GM19463 (cell line): ENCODE data around the gene CDT1.

Experiments used
- ATAC-seq: cut with Tn5 transposase; IDR thresholded peaks from one replicate; pipeline ENCODE4 v1.9.1; 2021; ENCODE audit warnings: mild to moderate bottlenecking, moderate library complexity; ENCODE audit not compliant: unreplicated experiment

The CDT1 gene

GRCh38 chr16:88834670-88835069 is 31.1 kb downstream of the CDT1 start:
- ATAC-seq: no peak

- no peak for ATAC-seq
Measured at GRCh38 chr16:88835383-88835782, 31.8 kb downstream of the CDT1 start.

- ATAC-seq: no peak
Measured at GRCh38 chr16:88835818-88836217, 32.2 kb downstream of the CDT1 start.

DNA sequence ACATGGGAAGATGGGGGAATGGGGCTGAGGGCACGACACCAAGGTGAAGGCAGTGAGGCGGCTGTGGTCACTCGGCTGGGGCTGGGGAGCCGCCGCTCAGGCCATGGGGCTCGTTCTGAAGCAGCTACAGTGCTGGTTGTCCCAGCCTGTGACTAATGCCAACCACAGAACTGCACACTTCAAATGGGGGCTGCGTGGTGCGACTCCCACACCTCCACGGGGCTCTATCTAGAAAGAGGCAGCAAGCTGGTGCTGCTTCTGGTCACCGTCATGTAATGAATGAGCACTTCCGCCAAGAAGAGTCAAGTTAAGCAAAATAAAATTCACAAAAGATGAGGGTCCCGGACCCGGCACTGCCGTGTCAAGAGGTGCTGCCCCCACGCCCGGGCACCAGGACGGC is 33.2 kb downstream of the CDT1 start:
- ATAC-seq: no peak

DNA sequence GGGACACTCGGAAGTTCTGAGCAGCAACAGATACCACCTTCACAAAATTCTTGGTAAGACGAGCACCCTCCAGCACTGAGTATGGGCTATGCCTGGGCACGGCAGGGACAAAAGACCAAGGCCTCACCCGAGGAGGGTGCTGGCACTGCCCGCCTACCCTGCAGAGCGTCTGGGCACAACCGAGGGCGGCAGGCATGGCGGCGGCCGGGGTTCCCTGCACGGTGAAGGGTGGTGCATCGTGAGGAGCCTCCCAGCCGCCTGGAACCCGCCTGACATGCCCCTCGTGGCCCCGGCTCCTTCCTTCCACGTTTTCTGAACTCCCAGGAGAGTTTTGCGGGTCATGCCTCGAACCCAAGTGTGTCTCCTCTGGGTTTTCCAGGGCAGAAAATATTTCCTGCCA is 34.2 kb downstream of the CDT1 start:
- ATAC-seq: no peak

DNA sequence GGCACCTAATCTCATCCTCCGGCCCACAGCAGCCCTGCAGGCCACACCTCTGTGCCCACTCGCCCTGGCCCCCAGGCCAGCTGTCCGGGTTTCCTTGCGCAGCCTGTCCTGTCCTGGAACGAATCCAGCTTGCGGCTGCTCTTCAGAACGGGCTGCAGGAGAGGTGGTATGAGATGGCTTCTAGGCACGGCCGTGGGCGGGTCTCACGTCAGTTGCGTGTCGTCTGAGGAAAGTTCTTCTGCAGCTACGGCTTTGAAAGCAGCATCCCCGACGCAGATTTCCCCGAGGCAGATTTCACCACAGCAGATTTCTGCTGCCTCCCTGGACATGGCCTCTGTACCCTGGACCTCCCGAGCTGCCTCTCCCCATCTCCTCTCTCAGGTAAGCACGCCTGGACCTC is 35.0 kb downstream of the CDT1 start:
- no peak for ATAC-seq

DNA sequence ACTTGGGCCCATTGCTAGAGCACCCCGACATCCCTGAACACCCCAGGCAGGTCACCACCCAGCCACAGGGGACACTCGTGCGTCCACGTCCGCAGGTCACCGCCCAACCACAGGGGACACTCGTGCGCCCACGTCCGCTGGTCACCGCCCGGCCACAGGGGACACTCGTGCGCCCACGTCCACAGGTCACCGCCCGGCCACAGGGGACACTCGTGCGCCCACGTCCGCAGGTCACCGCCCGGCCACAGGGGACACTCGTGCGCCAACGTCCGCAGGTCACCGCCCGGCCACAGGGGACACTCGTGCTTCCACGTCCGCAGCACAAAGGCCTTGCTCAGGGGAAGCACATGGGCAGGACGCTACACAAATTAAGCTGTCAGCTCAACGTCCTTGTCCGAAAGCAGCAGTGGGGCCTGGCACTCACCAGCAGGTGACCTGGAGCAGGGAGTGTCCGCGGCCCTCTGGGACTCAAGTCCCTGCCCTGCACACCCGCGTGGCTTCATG is 35.5 kb downstream of the CDT1 start:
- no peak for ATAC-seq

DNA sequence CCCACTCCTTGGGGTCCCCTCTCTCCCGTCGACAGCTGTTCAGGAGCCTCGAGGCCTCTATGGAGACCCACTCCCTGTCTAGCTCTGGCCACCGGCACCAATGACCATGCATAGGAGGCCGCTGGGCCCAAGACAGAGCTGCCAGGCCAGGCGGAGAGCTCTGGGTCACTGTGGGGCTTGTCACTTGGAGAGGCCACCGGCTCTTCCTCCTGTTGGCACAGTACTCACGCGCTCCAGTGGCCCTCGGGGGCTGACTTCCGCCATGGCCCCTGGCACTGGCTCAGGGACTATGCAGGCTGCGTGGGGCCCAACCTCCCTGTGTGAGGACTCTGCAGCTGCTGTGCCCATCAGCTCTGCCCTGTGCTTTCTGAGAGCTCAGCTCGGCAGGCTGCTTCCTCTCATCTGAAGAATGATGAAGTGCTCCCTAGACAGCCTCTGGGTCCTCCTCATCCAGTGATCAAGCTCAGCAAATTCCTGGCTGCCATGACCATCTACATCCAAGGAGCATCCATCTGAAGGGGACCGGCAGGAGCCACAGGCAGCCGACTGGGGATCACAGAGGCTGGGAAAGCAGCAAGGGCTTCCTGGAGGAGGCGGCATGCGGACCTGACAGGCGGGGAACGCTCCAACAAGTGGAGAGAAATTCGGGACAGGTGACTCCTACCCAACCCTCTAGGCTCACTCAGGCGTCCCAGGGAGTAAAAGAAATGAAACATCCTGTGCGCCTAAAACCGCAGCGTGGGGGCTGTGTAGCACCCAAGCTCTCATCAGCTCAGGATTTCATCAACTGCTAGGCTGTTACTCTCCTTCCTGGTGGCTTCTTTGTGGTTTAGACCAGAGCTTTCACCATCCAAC is 36.4 kb downstream of the CDT1 start:
- no peak for ATAC-seq

DNA sequence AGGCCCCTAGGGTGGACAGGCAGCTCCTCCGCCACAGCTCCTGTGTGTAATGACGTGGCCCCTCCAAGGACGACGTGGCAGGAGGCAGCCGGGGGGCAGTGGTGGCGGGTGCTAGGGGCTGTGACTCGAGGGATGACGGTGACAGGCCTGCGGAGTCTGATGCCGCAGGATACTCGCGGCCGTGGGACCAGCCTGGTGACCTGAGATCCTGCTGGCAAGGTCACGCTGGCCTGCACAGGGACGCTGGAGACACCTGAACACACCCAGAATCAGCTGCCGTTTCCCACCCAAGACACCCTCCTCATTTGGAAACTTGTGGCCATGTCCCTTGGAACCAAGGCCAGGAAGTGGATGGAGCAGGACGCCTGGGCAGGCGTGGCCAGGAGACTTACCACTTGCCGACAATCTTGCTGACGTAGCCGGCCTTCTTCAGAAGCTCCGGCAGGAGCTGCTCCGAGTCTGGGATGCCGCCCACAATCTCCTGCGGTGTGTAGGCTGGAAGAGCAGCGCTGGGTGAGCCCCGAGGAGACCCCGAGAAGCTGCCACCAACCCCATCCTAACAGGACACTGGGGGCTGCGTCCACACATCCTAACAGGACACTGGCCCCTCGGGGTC is 37.1 kb downstream of the CDT1 start:
- ATAC-seq: no peak

GRCh38 chr16:88841521-88842307 is 38.1 kb downstream of the CDT1 start:
- ATAC-seq: no peak

DNA sequence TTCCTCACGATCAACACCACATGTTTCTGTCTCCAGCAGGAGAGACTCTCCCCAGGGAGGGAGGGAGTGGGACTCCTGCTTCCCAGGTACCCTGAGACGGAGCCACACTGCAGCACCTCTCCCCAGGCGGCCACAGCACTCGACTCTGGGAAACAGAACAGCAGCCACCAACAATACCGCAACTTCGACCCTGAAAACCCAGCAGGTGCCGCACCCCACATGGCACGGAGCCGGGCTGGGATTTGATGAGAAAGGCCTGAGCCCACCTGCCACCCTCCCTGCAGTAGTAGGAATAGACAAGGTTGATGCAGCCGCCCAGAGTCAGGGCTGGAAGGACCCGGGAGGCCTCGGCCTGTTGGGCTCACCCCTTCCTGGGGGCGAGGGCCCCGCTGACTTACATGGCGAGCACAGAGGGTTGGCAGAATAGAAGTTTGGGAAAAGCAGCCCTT is 38.7 kb downstream of the CDT1 start:
- no peak for ATAC-seq

DNA sequence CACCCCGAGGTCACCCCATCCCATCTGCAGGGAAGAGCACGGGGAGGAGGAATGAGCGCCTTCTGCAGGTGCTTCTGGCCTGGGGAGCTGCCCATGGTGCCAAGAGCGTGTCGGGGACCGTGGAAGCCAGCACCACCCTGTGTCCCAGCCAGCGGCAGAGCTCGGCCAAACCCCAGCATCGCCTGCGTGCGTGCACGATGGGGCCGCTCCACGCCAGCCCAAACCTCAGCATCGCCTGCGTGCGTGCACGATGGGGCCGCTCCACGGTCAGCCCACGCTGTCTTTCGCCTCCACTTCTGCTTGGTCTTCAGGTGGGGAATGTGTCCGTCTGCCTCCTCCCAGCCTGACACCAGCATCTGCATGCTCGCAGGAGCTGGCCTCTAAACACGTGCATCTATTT is 39.2 kb downstream of the CDT1 start:
- ATAC-seq: no peak

DNA sequence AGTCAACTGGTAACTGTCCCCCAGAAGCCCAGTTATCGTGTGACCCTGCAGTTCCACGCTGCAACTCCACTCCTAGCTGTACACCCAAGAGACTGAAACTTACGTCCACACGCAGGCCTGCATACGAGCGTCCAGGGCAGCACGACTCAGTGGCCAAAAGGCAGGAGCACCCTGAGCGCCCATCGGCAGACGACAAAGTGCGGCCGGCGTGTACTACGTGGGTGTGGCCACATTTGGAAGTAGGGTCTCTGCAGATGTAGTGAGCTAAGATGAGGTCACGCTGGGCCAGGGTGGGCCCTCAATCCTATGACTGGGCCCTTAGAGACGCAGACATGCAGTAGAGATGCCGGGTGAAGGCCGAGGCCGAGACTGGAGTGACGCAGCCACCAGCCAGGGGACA is 39.7 kb downstream of the CDT1 start:
- ATAC-seq: no peak

- ATAC-seq: no peak
Measured at GRCh38 chr16:88844419-88845036, 40.9 kb downstream of the CDT1 start.

DNA sequence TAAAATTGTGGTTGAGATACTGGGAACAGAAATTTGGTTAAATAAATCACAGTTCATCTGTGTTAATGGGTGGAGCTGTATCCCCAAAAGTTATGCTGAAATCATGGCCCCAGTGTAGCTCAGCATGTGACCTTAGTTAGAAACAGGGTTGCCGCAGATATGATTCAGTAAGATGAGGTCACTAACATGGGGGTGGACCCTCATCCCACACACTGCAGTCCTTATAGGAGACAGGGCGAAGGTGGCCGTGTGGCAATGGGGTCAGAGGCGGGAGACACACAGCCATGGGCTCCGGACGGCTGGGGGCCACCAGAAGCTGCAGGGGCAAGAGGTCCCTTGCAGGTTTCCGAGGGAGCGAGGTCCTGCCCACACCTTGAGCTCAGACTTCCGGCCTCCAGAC is 42.5 kb downstream of the CDT1 start:
- no peak for ATAC-seq

- ATAC-seq: no peak
Measured at GRCh38 chr16:88847654-88848053, 44.1 kb downstream of the CDT1 start.

DNA sequence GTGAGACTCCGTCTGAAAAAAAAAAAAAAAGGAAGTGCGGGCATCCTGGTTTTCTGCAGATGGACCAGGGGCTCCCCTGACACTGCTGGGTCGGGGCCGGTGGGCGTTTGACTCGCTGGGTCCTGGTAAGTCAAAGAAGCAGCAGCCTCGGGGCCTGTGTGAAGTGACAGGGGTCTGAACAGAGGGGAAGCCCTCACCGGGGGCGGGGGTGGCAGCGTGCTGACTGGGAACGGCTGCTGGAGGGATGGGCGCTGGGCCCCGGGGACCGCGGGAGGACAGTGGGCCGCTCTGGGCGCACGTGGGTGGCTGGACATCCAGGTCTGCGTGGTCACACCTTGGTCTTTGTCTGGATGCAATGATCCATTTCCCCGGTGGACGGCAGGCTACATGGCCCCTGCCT is 45.0 kb downstream of the CDT1 start:
- no peak for ATAC-seq

- ATAC-seq: no peak
Measured at GRCh38 chr16:88850531-88851199, 47.1 kb downstream of the CDT1 start.

DNA sequence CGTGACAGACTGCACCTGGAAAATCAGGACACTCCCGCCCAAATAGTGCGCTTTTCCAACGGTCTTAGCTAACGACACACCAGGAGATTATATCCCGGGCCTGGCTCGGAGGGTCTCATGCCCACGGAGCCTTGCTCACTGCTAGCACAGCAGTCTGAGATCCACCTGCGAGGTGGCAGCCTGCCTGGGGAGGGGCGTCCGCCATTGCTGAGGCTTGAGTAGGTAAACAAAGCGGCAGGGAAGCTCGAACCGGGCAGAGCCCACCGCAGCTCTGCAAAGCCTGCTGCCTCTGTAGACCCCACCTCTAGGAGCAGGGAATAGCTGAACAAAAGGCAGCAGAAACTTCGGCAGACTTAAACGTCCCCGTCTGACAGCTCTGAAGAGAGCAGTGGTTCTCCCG is 48.0 kb downstream of the CDT1 start:
- ATAC-seq: no peak

GRCh38 chr16:88853325-88853941 is 49.8 kb downstream of the CDT1 start:
- ATAC-seq: no peak
